IPS-18a (cell line): Measurements from ENCODE around the gene SLF2.
"Not testable (repeated sequence)": the region's sequence is repeated elsewhere in the genome, so short reads cannot be mapped to it uniquely, and the experiment has no call there.

Source experiments
- H3K27ac ChIP-seq: one replicate; pipeline ENCODE4 v1.5.1; 2013; ENCODE audit warnings: low read length
- H3K27me3 ChIP-seq: one replicate; pipeline ENCODE4 v1.6.1; 2013; ENCODE audit warnings: mild to moderate bottlenecking, low read length; ENCODE audit not compliant: control insufficient read depth, insufficient read depth
- H3K36me3 ChIP-seq: one replicate; pipeline ENCODE4 v1.6.1; 2013; ENCODE audit warnings: low read depth, low read length; ENCODE audit not compliant: control insufficient read depth
- H3K4me1 ChIP-seq: one replicate; pipeline ENCODE4 v1.6.1; 2013; ENCODE audit warnings: low read depth, low read length; ENCODE audit not compliant: control insufficient read depth
- H3K4me3 ChIP-seq: one replicate; pipeline ENCODE4 v1.5.1; 2013; ENCODE audit warnings: low read length
- H3K9ac ChIP-seq: one replicate; pipeline ENCODE4 v1.6.1; 2013; ENCODE audit warnings: mild to moderate bottlenecking, low read length, moderate library complexity
- H3K9me3 ChIP-seq: one replicate; pipeline ENCODE4 v1.6.1; 2013; ENCODE audit warnings: low read depth, low read length; ENCODE audit not compliant: control insufficient read depth

The SLF2 gene

DNA sequence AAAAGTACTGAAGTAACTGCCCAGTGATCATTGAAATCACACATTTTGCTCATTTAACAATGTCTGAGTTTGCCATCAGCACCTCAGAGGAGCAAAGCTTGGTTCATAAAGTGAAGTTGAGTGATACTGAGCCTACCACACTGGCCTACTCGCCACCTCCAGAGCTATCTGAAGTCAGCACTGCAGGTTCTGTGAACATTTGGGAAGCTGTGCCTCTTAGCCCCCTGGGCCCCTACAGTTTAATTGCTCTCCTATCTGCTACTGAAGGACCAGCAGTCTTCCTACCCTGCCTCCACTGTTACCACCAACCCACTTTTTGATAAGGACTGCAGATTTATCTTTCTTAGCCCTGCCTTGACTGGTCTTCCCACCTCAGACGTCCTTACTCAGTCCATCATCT, 54.6 kb downstream of the SLF2 start:
- Histone ChIP-seq H3K9ac (no peak overlapping the region), H3K4me1 (no peaks in the 10 kb centered on the region), H3K9me3 (no peaks in the 10 kb centered on the region), H3K27ac (no peak overlapping the region), H3K27me3 (peaks cover 5% of the 10 kb centered on the region), H3K4me3 (no peak overlapping the region), H3K36me3 (peaks cover 6% of the 10 kb centered on the region)

DNA sequence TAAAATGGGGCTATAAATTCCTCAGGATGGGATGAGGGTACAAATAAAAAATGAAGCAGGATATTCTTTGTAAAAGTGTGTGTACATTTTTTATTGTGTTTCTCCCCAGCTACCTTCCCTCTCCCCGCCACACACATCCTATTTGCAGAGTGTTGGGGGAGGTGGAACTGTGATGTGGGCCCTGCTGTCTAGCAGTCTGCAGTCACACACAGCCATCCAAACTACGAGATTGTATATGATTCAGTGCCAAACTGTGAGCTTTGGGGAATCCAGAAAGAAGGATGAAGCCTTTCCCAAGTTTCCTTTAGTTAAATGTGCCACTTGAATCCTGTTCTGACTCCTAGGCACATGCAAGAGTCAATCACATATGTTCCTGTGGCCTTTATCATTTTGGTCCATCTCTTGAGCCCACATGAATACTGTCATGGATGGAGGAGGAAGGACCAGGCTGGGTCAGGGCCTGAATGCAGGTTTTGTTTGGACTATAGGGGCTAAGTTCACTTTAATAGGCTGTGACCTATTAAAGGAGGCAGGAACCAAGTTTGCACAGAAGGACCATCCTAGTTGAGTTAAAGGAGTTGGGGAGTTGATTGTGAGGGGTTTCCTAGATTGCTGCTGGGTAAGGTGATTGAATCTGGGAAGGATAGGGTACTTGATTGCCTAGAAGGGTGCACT, 55.4 kb downstream of the SLF2 start:
- peak overlapping the region; percentile 74 for H3K4me3 ChIP-seq
- H3K27ac ChIP-seq, result no peak overlapping the region
- H3K4me1 ChIP-seq, result no peaks in the 10 kb centered on the region
- H3K36me3 ChIP-seq, result no peaks in the 10 kb centered on the region
- H3K9me3 ChIP-seq, result no peaks in the 10 kb centered on the region
- H3K27me3 ChIP-seq, result peaks cover 5% of the 10 kb centered on the region
- H3K9ac ChIP-seq, result no peak overlapping the region

DNA sequence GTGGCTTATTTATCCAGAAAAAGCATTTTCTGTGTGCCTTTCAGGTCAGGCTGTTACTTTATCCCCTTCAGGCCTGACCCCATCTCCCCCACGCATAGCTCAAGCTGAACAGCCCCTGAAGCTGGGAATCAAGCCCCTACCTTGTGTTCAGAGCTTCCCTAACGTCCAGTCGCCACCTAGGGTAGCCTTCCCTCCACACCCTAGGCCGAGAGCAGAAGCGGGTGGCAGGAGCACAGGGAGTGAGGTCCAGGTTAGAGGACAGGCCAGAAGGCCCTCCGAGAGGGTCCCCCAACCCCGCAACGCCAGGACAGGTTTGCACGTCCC, 56.1 kb downstream of the SLF2 start:
- H3K27me3 ChIP-seq, result peaks cover 5% of the 10 kb centered on the region
- H3K4me3 ChIP-seq, result peak overlapping the region; percentile 74
- peak overlapping the region; percentile 30 for H3K9ac ChIP-seq
- H3K27ac ChIP-seq, result no peak overlapping the region
- H3K9me3 ChIP-seq, result no peaks in the 10 kb centered on the region
- H3K4me1 ChIP-seq, result no peaks in the 10 kb centered on the region
- no peaks in the 10 kb centered on the region for H3K36me3 ChIP-seq

DNA sequence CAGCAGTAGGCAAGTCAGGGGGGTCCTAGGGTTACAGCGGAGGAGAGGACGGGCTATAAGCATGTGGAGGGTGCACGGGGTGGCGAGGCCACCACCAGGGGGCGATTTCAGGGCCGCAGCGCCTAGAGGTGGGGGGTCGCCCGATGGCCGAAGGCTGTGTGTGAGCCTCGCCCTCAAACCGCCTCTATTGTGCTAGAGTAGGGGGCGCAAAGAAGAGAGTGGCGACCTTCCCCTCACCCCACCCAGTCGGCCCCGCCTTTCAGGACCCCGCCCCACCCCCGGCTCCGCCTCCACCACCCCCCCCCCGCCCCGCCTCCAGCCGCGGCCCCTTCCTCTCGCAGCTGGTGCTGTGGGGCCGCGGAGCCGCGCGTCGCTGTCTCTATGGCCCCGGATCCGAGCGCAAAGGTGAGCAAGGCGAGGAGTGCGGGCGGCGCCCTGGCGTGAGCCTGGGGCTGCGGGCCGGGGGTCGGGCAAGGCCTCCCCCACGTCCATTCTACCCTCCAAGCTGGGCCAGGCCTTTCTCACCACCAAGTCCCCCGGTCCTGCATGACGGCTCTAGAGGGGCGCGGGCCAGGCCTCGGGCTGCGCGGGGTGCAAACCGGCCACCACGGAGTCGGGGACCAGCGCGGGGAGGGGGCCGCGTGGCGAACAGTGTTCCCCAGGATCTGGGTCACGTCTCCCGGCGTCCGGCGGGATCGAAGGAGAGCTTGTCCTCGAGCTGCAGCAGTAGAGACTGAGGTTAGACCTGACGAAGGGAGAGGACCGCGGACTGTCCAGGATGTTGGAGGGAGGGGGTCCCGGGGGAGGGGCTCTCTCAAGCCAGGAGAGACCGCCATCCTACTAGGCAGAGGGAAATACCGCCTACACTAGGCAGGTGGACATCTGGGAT, 56.7 kb downstream of the SLF2 start, which contains the start of gene SEMA4G:
Gene SEMA4G (plus strand): TSS at position 318 of the 889 bp plus-strand sequence. CDS start 3,409 bp downstream, outside the sequence.
- no peaks in the 10 kb centered on the region for H3K9me3 ChIP-seq
- peak within 1 kb of the TSS; percentile 74 for H3K4me3 ChIP-seq
- H3K36me3 ChIP-seq, result no peaks in the 10 kb centered on the region
- no peaks in the 10 kb centered on the region for H3K4me1 ChIP-seq
- H3K9ac ChIP-seq, result peak within 1 kb of the TSS; percentile 30
- no peak within 1 kb of the TSS for H3K27ac ChIP-seq
- peaks cover 5% of the 10 kb centered on the region for H3K27me3 ChIP-seq

DNA sequence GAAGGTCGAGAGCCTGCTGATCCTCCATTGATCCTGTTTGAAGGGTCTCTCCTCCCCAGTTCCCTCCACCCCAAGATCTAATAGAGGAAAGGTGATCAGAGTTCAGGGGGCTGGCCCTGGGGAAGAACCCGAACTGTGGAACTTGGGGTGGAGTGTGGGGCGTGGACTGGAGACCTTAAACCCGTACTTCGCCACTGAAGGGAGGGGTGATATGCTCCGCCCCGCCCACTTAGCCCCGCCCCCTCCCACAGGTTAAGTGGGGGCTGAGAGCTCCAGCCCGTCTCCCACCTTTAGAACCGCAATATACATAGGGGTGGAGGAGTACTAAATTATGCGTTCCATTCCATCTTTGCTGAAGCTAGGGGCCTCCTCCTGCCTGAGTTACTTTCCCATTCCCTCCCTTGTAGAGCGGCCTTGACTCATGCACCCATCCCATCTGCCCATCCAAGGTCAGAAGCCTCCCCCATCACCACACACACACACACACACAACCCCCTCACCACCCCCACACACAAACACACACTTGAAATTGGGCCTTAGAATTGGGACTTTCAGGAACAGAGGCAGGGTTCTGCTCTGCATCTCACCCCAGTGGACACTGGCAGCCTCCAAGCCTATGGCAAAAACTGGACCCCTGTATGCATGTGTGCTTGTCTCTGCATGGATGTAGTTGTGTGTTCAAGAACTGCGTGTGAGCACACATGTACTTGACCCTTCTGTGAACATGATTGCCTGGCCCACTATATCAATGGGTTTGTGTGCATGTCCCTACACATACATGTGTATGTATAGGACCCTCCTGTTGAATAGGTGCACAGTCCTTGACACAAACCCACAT, 57.5 kb downstream of the SLF2 start:
- no peak overlapping the region for H3K9ac ChIP-seq
- no peaks in the 10 kb centered on the region for H3K4me1 ChIP-seq
- peaks cover 5% of the 10 kb centered on the region for H3K27me3 ChIP-seq
- H3K36me3 ChIP-seq, result no peaks in the 10 kb centered on the region
- no peak overlapping the region for H3K27ac ChIP-seq
- peak overlapping the region; percentile 74 for H3K4me3 ChIP-seq
- H3K9me3 ChIP-seq, result no peaks in the 10 kb centered on the region

DNA sequence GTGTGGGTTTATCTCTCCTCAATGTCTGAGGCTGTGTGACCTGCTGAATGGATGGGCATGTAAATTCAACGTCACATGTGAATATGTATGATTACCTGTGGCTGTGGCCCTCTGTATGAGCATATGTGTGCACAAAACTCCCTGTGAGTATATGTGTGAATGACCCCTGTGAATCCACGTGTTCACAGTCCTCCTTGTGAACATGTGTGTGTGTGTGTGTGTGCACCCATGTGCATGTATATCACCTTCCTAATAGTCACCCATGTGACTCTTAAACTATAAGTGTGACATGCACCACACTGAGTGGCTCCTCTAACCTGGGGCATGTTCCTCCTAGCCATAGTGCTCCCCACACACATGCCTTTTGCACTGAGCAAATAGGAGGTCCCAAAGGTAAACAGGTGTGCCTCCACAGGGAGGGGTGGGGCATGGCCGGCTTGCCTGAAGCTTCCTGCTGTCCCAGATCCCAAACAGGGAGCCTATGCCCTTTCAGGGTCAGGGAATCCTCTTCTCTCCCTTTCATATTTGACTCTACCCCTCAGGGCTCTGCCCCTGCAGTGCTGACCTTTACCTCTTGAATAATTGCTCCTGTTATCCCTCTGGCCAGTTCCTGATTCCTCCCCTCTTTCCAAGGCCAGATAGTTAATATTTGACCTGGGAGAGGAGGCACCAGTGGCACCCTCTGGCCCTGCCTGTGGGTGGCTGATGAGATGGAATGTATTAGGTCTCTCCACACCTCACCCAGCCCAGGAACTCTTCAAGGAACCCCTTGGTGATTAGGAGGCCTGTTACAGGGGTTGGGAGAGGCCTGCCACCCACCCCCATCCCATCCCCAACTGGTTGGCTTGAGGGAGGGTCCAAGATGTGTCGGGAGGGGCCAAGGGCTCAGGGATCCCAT, 58.4 kb downstream of the SLF2 start:
- Histone ChIP-seq H3K4me1 (no peaks in the 10 kb centered on the region), H3K27me3 (peaks cover 5% of the 10 kb centered on the region)

DNA sequence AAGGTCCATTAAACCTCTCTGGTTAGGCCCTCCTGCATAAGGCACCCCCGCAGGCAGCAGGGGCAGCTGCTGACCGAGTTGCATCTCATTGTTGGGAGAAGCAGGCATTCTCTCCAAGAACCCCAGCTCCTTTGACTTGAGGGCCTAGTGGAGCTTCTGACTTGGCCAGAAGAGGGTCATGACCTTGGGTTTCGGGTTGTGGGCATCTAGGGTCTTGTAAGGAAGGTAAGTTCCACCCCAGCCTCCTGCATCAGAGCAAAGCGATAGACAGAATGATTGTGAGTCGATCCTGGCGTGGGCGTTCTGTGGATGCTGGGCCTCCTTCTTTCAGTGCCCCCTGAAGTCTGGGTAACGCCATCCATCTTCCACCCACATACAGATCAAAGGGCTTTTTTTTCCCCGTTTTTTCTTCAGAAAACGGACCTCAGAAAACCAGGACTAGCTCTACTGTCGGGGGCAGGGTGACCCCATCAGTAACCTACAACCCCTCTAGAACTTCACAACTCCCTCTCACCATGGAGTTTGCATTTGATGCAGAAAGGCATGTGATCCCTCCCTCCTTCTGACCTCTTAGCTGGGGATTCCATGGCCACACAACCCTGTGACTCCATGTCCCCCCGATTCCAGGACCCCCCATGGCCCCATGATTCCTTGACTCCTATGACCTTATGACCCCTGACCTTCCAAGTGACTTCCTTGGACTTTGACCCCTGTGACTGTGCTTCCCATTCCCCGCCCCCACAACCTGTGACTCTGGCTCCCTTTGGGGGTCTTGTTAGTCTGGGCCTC, 59.5 kb downstream of the SLF2 start:
- Histone ChIP-seq H3K4me3 (no peak overlapping the region), H3K9ac (no peak overlapping the region), H3K27ac (no peak overlapping the region), H3K4me1 (no peaks in the 10 kb centered on the region), H3K9me3 (no peaks in the 10 kb centered on the region), H3K27me3 (peaks cover 5% of the 10 kb centered on the region), H3K36me3 (no peaks in the 10 kb centered on the region)

More for the DNA sequence above, 58.4 kb downstream of the SLF2 start:
- H3K36me3 ChIP-seq, result no peaks in the 10 kb centered on the region
- H3K27ac ChIP-seq, result no peak overlapping the region
- no peak overlapping the region for H3K9ac ChIP-seq
- no peaks in the 10 kb centered on the region for H3K9me3 ChIP-seq
- H3K4me3 ChIP-seq, result no peak overlapping the region

DNA sequence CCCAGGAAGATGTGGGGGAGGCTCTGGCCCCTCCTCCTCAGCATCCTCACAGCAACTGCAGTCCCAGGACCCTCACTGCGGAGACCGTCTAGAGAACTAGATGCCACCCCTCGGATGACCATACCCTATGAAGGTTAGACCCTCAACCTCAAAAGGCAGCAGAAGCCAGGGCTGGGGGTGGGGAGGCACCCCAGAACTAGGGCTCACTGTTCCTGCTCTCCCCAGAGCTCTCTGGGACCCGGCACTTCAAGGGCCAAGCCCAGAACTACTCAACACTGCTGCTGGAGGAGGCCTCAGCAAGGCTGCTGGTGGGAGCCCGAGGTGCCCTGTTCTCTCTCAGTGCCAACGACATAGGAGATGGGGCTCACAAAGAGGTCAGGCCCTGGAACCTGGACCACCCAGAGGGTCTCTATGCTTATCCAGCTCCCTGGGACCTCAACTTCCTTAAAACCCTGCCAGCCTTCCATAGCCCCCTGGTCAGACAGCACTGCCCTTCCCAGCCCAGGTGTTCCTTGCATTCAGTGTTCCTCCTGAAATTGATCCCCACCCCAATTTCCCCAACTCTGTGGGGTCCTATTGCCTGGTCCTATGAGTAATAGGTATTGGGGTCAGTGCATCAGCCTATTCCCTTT, 60.3 kb downstream of the SLF2 start:
- H3K27ac ChIP-seq, result no peak overlapping the region
- H3K4me1 ChIP-seq, result no peaks in the 10 kb centered on the region
- H3K4me3 ChIP-seq, result no peak overlapping the region
- no peaks in the 10 kb centered on the region for H3K9me3 ChIP-seq
- no peaks in the 10 kb centered on the region for H3K36me3 ChIP-seq
- peaks cover 5% of the 10 kb centered on the region for H3K27me3 ChIP-seq
- H3K9ac ChIP-seq, result no peak overlapping the region

DNA sequence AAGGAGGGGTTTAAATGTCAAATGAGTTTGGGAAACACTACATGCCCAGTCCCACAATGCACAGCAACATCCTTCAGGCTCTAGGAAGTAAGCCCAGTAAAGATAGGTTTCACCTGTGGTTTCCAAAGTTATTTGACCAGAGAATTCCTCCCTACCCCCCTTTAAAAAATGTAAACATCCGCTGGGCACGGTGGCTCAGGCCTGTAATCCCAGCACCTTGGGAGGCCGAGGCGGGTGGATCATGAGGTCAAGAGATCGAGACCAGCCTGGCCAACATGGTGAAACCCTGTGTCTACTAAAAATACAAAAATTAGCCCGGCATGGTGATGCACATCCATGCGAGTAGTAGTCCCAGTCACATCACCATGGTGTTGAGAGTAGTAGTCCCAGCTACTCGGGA, 62.6 kb downstream of the SLF2 start:
- not testable (repeated sequence) for H3K4me3 ChIP-seq, H3K9ac ChIP-seq, H3K27me3 ChIP-seq, H3K4me1 ChIP-seq, H3K9me3 ChIP-seq, H3K27ac ChIP-seq, H3K36me3 ChIP-seq

DNA sequence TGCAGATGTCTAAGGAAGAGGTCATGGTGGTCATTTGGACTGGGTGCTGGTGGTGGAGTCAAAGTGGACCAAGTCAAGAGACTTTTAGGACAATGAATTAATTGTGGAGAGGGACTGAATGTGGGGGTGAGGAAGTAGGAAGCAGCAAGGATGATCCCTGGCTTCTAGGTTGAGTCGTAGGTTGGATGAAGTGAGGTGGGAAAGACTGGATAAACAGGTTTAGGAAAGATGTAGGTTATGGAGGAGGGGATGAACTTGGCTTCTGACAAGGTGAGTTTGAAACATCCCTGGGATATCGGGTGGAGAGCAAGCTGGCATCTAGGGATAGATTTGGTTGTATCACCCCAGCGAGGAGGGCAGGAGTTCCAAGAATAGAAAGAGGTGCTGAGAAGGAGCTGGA, 64.1 kb downstream of the SLF2 start:
- Histone ChIP-seq H3K4me3 (no peak overlapping the region), H3K27me3 (no peaks in the 10 kb centered on the region)

More for the DNA sequence above, 64.1 kb downstream of the SLF2 start:
- H3K9ac ChIP-seq, result no peak overlapping the region
- H3K4me1 ChIP-seq, result no peaks in the 10 kb centered on the region
- H3K27ac ChIP-seq, result no peak overlapping the region
- H3K9me3 ChIP-seq, result no peaks in the 10 kb centered on the region
- H3K36me3 ChIP-seq, result peaks cover 14% of the 10 kb centered on the region
